ENCODE data around the gene RAD51.

RAD51 gene

GRCh38 chr15:40721701-40722100 is 26.7 kb downstream of the RAD51 start:
- DNase-seq, result no peak

GRCh38 chr15:40722354-40722753 is 27.4 kb downstream of the RAD51 start:
- DNase-seq, result no peak

- DNase-seq, result no peak
Observed at GRCh38 chr15:40722934-40723333, 28.0 kb downstream of the RAD51 start.

GRCh38 chr15:40723919-40724318 is 28.9 kb downstream of the RAD51 start:
- DNase-seq, result no peak

GRCh38 chr15:40731034-40731433 is 36.1 kb downstream of the RAD51 start:
- DNase-seq, result no peak

GRCh38 chr15:40736575-40736974 is 41.6 kb downstream of the RAD51 start:
- DNase-seq, result no peak

- DNase-seq, result no peak
Observed at GRCh38 chr15:40737048-40737447, 42.1 kb downstream of the RAD51 start.

GRCh38 chr15:40739047-40739446 is 44.1 kb downstream of the RAD51 start:
- DNase-seq, result no peak

GRCh38 chr15:40739854-40740253 is 44.9 kb downstream of the RAD51 start:
- no peak for DNase-seq

- DNase-seq, result no peak
Observed at GRCh38 chr15:40743485-40743901, 48.5 kb downstream of the RAD51 start.

GRCh38 chr15:40743921-40744814 is 49.2 kb downstream of the RAD51 start:
- DNase-seq, result no peak

GRCh38 chr15:40744815-40745152 is 49.8 kb downstream of the RAD51 start:
- no peak for DNase-seq

GRCh38 chr15:40746916-40747418 is 52.0 kb downstream of the RAD51 start:
- no peak for DNase-seq

- DNase-seq, result no peak
Observed at GRCh38 chr15:40747685-40748631, 53.0 kb downstream of the RAD51 start.

- no peak for DNase-seq
Observed at GRCh38 chr15:40749151-40749630, 54.2 kb downstream of the RAD51 start.

- no peak for DNase-seq
Observed at GRCh38 chr15:40750885-40751284, 55.9 kb downstream of the RAD51 start.

- no peak for DNase-seq
Observed at GRCh38 chr15:40751745-40752144, 56.8 kb downstream of the RAD51 start.

- DNase-seq, result no peak
Observed at GRCh38 chr15:40754574-40754882, 59.6 kb downstream of the RAD51 start.

- peak; percentile 99 for DNase-seq
Observed at GRCh38 chr15:40754883-40755811, 60.2 kb downstream of the RAD51 start, which contains the start of gene RMDN3. Gene RMDN3, minus strand, starts transcription at chr15:40755254. Its CDS starts 471 bp downstream, at chr15:40754783.

GRCh38 chr15:40755812-40756208 is 60.8 kb downstream of the RAD51 start:
- DNase-seq, result no peak

- no peak for DNase-seq
Observed at GRCh38 chr15:40756938-40757337, 62.0 kb downstream of the RAD51 start.

- no peak for DNase-seq
Observed at GRCh38 chr15:40759961-40760360, 65.0 kb downstream of the RAD51 start.

Data from right kidney (tissue), 1 donor.